ENCODE results near the gene ARL5A. TPM values are rescaled to one million over a fixed set of nuclear protein-coding genes. Genes with fewer than 3 reads are reported as not detected.
"Not testable (repeated sequence)": the region's sequence is repeated elsewhere in the genome, so short reads cannot be mapped to it uniquely, and the experiment has no call there.

ARL5A gene
- total RNA-seq, 1 donor from 2014 or later: 49.2 TPM

DNA sequence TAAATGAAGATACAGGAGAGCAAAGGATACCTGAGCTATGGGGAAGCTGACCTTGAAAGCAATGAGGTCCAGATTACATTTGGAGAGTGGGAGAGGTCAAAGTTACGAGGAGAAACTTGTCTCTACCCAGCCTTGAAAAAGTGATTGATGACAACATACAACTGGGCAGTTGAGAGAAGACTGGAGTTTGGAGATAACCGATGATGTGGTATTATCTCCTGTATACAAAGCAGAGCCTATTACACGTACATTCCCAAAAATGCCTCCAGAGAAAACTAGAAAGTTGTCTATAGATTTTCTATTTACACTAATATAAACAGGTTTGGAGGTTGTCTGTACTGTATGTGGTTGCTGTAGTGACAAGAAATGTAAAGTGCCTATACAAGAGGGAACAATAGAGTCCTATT is 28.3 kb downstream of the ARL5A start:
- DNase-seq (ENCODE audit: extremely low read depth, low read depth, low spot score): no peak

DNA sequence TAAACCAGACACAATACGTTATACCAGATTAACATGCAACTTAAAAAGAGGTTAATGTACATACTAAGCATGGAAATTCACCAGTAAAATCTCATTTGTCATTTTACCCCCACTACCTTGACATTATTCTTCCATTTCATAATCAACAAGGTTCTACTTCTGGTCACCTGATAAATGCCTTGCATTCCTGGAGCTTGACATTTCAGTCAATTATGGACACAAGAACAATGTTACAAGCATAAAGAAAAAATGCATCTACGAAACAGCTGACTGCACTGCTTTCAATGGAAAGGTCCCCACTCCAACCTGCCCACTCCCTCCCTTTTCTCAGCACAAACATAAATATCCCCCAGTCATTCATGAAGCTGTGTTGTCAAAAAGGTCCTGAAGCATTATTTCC is 31.4 kb downstream of the ARL5A start:
- no peak for DNase-seq (ENCODE audit: extremely low read depth, low read depth, low spot score)

- DNase-seq (ENCODE audit: extremely low read depth, low read depth, low spot score): no peak
Observed at GRCh38 chr2:151795646-151796240, 32.5 kb downstream of the ARL5A start.

- DNase-seq (ENCODE audit: extremely low read depth, low read depth, low spot score): not testable (repeated sequence)
Observed at GRCh38 chr2:151794422-151794821, 33.8 kb downstream of the ARL5A start.

DNA sequence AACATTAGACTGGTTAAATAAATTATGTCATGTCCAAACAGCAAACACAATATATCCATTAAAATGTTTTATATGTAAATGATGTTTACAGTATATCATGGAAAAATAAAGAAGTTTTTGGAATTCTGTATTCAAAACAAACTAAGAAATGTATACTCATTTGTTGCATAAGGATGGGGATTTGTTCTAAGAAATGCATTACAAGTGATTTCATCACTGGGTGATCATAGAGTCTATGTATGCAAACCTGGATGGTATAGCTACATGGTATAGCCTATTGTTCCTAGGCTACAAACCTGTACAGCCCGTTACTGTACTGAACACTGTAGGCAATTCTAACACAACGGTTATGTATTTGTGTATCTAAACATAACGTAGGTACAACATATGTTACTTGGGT is 35.1 kb downstream of the ARL5A start:
- DNase-seq (ENCODE audit: extremely low read depth, low read depth, low spot score): no peak

DNA sequence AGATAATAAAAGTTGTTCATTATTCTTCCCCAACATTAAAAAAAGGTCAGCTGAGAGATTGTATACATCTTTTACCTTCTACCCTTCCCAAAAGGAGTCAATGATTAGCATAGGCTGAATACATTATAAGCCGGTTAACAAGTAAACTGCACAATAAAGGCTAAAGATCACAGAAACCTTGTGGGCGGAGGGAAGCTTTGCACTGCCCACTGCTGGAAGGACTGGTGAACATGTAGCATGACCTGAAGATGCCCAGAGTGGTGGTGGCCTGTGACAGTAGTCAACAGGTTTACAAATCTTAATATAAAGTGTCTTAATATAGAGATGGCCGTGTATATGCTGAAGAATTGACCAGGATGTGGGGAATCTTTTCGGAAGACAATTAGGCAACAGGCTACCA is 35.6 kb downstream of the ARL5A start:
- DNase-seq (ENCODE audit: extremely low read depth, low read depth, low spot score): no peak

- no peak for DNase-seq (ENCODE audit: extremely low read depth, low read depth, low spot score)
Observed at GRCh38 chr2:151791545-151791944, 36.7 kb downstream of the ARL5A start.

GRCh38 chr2:151790689-151791088 is 37.5 kb downstream of the ARL5A start:
- DNase-seq (ENCODE audit: extremely low read depth, low read depth, low spot score): no peak

- DNase-seq (ENCODE audit: extremely low read depth, low read depth, low spot score): no peak
Observed at GRCh38 chr2:151789055-151789834, 39.0 kb downstream of the ARL5A start.

GRCh38 chr2:151786483-151786882 is 41.7 kb downstream of the ARL5A start:
- DNase-seq (ENCODE audit: extremely low read depth, low read depth, low spot score): no peak

- no peak for DNase-seq (ENCODE audit: extremely low read depth, low read depth, low spot score)
Observed at GRCh38 chr2:151786077-151786476, 42.1 kb downstream of the ARL5A start.

- DNase-seq (ENCODE audit: extremely low read depth, low read depth, low spot score): no peak
Observed at GRCh38 chr2:151783133-151783520, 45.1 kb downstream of the ARL5A start.

DNA sequence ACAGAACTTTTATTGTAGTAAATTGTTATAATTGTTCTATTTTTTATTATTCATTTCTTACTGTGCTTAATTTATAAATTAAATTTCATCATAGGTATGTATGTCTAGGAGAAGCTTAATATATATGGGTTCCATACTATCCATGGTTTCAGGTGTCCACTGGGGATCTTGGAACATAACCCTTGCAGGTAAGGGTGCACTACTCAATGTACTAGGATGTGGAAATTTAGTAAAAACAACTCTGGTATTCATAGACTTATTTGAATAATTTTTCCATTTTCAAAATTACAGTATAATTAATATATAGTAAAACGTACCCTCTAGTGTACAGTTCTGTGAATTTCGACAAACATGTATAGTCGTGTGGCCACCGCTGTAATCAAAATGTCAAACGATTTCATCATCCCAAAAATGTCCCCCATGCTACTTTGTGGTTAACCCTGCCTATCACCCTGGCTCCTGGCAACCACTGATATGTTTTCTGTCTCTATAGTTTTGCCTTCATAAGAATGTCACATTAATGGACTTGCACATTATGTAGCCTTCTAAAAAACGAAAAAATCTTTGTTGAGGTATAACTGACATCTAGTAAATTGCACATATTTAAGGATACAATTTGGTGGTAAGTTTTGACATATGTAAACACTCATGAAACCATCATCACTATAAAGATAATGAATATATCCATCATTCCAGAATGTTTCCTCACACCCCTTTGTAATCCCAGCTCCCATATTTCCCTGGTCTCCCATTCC is 45.7 kb downstream of the ARL5A start:
- no peak for DNase-seq (ENCODE audit: extremely low read depth, low read depth, low spot score)

GRCh38 chr2:151781642-151782041 is 46.6 kb downstream of the ARL5A start:
- no peak for DNase-seq (ENCODE audit: extremely low read depth, low read depth, low spot score)

GRCh38 chr2:151780938-151781337 is 47.3 kb downstream of the ARL5A start:
- DNase-seq (ENCODE audit: extremely low read depth, low read depth, low spot score): no peak

DNA sequence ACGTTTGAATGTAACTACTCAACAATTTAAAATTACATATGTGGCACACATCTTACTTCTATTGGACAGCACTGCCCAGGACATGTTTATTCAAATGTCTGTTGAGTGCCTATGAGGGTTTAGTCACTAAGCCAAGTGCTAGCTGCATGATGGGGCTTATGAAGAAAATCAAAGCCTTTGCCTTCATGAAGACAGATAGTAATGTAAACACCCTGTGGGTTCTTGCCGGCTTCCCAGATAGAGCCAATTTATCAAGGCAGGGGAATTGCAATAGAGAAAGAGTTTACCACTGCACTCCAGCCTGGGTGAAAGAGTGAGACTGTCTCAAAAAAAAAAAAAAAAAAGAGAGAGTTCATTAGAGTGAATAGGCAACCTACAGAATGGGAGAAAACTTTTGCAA is 50.3 kb downstream of the ARL5A start:
- no peak for DNase-seq (ENCODE audit: extremely low read depth, low read depth, low spot score)

DNA sequence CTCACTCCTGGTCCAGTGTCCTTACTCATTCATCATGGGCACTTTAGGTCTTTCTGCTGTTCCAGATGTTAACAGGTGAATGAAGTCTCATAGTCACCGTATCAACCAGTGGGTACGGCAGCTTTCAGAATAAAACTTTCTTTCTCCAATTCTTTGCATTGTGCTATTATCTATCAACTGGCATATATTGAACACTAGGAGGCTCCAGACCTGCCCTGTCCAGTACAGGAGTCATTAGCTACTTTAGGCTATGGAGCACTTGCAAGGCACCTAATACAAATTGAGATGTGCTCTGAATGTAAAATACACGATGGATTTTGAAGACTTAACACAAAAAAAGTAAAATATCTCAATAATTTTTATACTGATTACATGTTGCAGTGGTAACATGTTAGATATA is 50.7 kb downstream of the ARL5A start:
- no peak for DNase-seq (ENCODE audit: extremely low read depth, low read depth, low spot score)

- DNase-seq (ENCODE audit: extremely low read depth, low read depth, low spot score): no peak
Observed at GRCh38 chr2:151776367-151776766, 51.9 kb downstream of the ARL5A start.

DNA sequence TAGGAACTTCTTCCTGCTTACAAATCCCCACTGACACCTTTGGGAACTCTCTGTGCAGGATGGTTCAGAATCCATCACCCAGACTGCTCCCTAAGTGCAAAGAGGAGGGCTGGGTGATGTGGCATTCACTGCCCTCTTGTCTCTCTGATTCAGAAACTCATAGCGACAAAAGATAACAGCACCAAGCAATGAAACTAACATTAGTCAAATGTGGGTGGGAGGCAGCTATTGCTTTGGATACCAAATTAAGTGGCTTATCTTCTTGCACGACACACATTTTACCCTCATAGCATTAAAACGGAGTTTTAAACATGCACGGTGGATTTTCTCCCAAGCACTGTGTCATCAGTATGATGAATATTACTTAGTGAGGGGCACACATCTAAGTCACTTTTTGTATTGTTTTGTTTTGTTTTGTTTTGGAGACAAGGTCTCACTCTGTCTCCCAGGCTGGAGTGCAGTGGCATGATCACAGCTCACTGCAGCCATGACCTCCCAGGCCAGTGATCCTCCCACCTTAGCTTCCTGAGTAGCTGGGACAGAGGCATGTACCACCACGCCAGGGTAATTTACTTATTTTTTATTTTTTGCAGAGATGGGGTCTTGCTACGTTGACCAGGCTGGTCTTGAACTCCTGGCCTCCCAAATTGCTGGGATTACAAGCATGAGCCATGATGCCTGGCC is 53.0 kb downstream of the ARL5A start:
- DNase-seq (ENCODE audit: extremely low read depth, low read depth, low spot score): no peak

DNA sequence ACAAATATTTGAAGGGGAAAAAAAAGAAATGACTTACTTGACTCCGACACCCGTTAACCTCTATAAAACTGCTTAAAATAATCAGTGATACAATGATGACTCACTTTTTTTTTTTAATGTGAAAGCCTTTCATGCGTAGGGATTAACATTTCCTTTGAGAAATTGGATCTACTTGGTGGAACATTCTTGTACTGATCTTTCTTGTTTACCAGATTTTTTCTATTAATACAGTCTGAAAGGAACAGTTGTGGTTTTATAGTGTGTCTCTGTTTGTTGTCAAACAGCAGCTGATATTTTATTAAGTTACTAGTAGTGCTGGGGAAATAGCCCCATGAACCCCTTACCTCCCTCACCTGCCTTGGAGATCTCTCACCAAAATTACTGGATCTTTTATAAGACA is 53.7 kb downstream of the ARL5A start:
- DNase-seq (ENCODE audit: extremely low read depth, low read depth, low spot score): no peak

DNA sequence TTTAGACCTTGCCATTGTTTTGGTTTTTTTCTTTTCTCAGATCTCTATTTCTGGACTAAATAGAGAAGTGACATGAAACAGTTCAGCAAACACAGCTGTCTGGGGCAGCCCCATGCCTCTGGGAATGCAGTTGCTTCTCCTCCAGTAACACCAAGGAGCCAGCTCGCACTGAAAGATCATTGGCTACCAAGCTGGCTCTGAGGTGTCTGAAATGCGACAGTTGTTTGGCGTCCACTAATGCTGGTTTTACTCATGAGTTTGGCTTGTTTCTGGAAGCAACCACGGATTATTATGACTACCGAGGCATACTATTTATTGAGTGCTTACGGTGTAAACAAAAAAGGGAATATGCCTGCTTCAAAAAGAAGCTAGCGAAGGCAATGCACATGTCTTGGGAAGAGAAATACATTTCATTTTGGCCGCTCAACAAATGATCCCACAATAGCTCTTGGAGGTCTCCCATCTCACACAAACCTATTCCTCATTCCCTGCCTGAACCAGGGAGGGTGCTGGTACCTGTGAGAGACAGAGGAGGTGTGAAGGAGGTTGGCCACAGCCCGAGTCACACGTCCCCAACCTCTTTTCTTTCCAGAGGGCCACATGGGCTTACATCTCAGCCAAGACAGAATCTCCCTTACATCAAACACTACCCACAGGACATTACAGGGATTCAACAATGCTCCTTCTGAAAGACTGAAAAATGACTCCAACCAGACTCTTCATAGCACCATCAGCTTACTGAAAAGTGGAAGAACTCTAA is 56.4 kb downstream of the ARL5A start:
- no peak for DNase-seq (ENCODE audit: extremely low read depth, low read depth, low spot score)
